Memory B cell (primary cell): ENCODE results near the gene FAM107B.

Experiments
- ATAC-seq: fragments of 150-1000 bp; cut with Tn5 transposase; 2 replicates; pipeline ENCODE4 v1.10.0; 2021; ENCODE audit warnings: low read depth, mild to moderate bottlenecking, moderate library complexity
- DNase-seq, 2 donors: peaks; one replicate each; pipeline ENCODE4 v3.0.0; 2022; ENCODE audit warnings: low spot score in 2 of 2
- H3K27ac Mint-ChIP-seq: one replicate; pipeline ENCODE4 v1.8.0; 2022; ENCODE audit warnings: mild to moderate bottlenecking, moderate library complexity, mixed read lengths
- H3K27me3 Mint-ChIP-seq: one replicate; pipeline ENCODE4 v1.8.0; 2022; ENCODE audit warnings: mixed read lengths
- H3K36me3 Mint-ChIP-seq: one replicate; pipeline ENCODE4 v1.8.0; 2022; ENCODE audit warnings: mild to moderate bottlenecking, mixed read lengths
- H3K4me1 Mint-ChIP-seq: one replicate; pipeline ENCODE4 v1.8.0; 2022; ENCODE audit warnings: mixed read lengths
- H3K4me3 Mint-ChIP-seq: one replicate; pipeline ENCODE4 v1.8.0; 2022; ENCODE audit warnings: mild to moderate bottlenecking, moderate library complexity, mixed read lengths
- H3K9me3 Mint-ChIP-seq: one replicate; pipeline ENCODE4 v1.8.0; 2022; ENCODE audit warnings: mixed read lengths

FAM107B gene

DNA sequence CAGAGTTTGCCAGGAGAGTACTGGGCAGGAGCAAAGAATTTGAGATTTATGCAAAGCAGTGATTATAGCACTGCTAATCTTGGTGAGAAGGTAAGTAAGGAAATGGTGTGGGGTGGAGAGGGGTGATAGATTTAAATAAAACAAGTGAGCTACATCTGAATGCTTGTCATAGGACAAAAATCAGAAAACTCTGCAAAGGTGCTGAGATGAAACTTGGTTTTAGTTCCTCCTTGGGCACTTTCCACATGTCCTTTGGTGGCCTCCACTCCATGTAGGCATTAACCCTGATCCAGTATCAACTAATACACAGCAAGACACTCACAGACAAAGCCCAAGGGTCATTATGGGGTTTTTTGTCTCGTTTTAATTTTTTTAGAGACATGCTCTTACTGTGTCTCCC is 25.7 kb upstream of the FAM107B start:
- ATAC-seq, result peak; percentile 29

DNA sequence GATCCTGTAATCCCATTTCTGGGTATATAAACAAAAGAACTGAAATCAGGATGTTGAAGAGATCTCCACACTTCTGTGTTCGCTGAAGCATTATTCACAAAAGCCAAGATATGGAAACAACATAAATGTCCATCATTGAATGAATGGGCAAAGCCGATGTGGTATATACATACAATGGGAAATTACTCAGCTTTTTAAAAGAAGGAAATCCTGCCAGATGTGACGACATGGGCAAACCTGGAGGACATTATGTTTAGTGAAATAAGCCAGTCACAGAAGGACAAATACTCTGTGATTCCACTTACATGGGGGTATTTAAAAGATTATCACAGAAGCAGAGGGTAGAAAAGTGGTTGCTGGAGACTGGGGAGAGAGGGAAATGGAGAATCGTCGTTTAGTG is 23.9 kb upstream of the FAM107B start:
- Mint-ChIP-seq H3K27ac (no peak overlapping the region), H3K9me3 (no peaks in the 10 kb centered on the region), H3K36me3 (no peaks in the 10 kb centered on the region), H3K4me3 (no peak overlapping the region), H3K4me1 (peaks cover 26% of the 10 kb centered on the region), H3K27me3 (no peaks in the 10 kb centered on the region)
- ATAC-seq, result no peak
- DNase-seq, result no peak

More for the DNA sequence above, 25.7 kb upstream of the FAM107B start:
- no peak for DNase-seq
- no peaks in the 10 kb centered on the region for H3K9me3 Mint-ChIP-seq
- no peaks in the 10 kb centered on the region for H3K27me3 Mint-ChIP-seq
- no peak overlapping the region for H3K4me3 Mint-ChIP-seq
- H3K36me3 Mint-ChIP-seq, result no peaks in the 10 kb centered on the region
- peaks cover 26% of the 10 kb centered on the region for H3K4me1 Mint-ChIP-seq
- H3K27ac Mint-ChIP-seq, result no peak overlapping the region

DNA sequence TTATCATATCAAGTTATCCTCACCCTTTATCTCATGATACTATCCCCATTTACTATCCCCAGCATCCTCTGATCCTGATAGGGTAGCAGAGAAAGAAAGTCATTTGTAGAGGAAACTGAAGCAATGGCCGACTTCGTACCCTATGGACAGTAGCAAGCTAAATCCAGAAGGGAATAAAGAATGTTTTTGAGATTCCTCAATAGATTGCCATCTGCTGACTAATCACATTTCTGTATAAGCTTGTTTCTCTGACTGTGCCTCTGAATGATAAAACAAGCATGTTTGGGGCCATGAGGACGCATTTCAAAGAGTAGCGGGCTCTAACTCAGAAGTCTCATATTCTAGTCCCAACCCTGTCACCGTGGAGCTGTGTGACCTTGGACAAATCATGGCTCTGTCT is 13.2 kb upstream of the FAM107B start:
- Mint-ChIP-seq H3K4me3 (no peak overlapping the region), H3K27me3 (peaks cover 2% of the 10 kb centered on the region), H3K36me3 (peaks cover 8% of the 10 kb centered on the region), H3K4me1 (no peaks in the 10 kb centered on the region), H3K9me3 (peaks cover 10% of the 10 kb centered on the region), H3K27ac (no peak overlapping the region)
- DNase-seq (no peak), ATAC-seq (no peak)

DNA sequence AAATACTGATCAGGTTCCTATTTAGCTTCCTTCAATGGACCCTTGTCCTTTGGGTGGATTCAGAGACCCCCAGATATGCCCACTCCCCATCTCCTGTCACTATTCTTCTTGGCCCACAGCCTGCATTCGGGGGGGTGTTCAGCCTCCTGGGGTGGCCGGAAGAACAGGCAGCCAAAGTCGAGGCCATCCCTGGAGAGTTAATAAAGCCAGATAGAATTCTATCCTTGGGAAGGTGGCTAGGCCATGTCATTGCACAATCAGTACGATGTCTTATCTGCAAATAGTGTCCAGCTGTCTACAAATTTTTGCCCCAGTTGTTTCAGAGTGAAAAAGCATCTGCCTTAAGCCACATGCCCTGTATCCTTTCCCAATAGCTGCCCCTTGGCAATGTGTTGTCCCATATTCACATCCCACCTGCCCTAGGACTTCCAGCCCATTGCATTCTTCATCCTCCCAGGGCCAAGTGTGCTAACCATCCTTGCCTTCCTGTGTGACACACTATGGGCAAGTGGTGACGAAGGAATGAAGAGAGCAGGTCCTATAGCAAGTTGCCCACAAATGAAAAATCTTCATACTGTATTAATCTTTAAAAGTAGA is 9.9 kb upstream of the FAM107B start:
- H3K36me3 Mint-ChIP-seq, result peaks cover 7% of the 10 kb centered on the region
- H3K27ac Mint-ChIP-seq, result no peak overlapping the region
- H3K27me3 Mint-ChIP-seq, result peaks cover 2% of the 10 kb centered on the region
- H3K4me1 Mint-ChIP-seq, result peaks cover 3% of the 10 kb centered on the region
- no peak for ATAC-seq
- no peak overlapping the region for H3K4me3 Mint-ChIP-seq
- DNase-seq, result no peak
- H3K9me3 Mint-ChIP-seq, result peaks cover 9% of the 10 kb centered on the region

DNA sequence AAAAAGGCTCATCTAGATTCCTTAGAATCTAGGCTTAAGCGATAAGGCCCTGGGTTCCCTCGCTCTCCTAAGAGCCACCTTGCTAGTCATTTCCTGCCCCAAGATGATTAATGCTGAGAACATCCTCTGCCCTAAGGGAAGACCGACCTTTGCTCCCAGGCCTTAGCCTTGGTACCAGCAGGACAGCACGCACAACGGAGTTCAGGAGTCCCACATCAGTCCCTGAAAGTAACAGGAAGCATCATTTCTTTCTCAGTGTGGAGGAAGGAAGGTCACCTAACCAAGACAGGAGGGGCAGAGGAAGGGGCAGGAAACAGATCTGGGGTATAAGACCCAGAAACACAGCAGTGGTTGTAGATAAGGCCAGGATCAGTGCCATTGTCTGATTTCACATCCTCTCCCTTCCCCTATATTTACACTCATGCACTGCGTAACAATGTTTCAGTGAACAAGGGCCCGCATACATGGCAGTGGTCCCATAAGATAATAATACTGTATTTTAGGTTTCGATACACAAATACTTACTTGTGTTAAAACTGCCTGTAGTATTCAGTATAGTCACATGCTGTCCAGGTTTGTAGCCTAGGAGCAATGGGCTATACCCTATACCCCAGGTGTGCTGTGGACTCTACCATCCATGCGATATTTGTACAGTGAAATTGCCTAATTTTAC is 8.1 kb upstream of the FAM107B start:
- H3K4me1 Mint-ChIP-seq, result peaks cover 3% of the 10 kb centered on the region
- DNase-seq, result no peak
- no peak for ATAC-seq
- H3K36me3 Mint-ChIP-seq, result no peaks in the 10 kb centered on the region
- H3K9me3 Mint-ChIP-seq, result peaks cover 4% of the 10 kb centered on the region
- H3K27ac Mint-ChIP-seq, result no peak overlapping the region
- no peak overlapping the region for H3K4me3 Mint-ChIP-seq
- H3K27me3 Mint-ChIP-seq, result peaks cover 2% of the 10 kb centered on the region

DNA sequence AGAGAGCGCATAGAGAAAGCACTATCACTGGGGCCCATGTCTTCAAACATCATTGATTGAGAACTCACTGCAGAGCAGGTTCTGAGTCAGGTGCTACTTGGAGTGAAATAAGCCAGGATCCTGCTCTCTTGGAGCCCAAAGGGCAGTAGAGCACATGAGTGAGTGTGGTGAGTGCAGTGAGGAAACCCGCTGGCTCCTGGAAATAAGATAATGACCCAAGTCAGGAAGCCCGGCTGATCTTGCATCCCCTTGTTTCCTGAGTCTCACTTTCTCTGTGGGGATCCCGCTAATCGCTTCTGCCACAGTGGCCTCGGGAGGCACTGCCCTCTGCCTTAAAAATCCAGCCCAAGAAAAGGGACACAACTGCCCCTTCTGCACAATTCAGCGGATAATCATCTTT is 7.1 kb upstream of the FAM107B start:
- no peaks in the 10 kb centered on the region for H3K36me3 Mint-ChIP-seq
- ATAC-seq, result no peak
- no peak overlapping the region for H3K27ac Mint-ChIP-seq
- H3K27me3 Mint-ChIP-seq, result peaks cover 2% of the 10 kb centered on the region
- H3K4me3 Mint-ChIP-seq, result no peak overlapping the region
- H3K9me3 Mint-ChIP-seq, result peaks cover 4% of the 10 kb centered on the region
- H3K4me1 Mint-ChIP-seq, result peaks cover 3% of the 10 kb centered on the region
- DNase-seq, result no peak

DNA sequence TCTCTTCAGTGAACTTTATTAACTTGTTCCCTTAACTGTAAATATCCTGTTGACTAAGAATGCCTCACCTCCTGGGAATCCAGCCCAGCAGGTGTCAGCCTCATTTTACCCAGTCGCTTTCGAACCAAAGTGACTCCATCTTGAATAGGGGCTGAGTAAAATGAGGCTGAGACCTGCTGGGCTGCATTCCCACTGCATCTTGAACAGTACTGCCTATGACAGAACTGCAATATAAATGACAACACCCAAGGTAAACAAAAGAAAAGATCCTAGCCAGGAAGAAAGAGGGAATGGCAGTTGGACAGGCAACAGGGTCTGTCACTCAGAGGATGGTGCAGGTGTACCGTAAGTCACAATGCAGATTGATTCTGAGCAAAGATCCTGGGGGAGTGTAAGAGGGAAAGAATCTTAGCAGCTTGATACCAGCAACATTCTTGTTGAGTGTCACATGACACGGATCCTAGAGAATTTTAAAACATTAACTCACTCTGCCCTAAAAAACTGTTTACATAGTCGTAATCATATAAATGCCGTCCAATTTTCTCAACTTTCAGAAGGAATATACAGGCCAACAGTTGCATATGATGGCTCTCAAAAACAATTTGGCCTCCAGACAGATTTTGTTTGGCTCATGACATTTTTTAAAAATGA is 4.4 kb upstream of the FAM107B start:
- H3K9me3 Mint-ChIP-seq, result no peaks in the 10 kb centered on the region
- DNase-seq, result no peak
- ATAC-seq, result no peak
- no peak overlapping the region for H3K27ac Mint-ChIP-seq
- H3K27me3 Mint-ChIP-seq, result no peaks in the 10 kb centered on the region
- peaks cover 5% of the 10 kb centered on the region for H3K4me1 Mint-ChIP-seq
- no peak overlapping the region for H3K4me3 Mint-ChIP-seq
- no peaks in the 10 kb centered on the region for H3K36me3 Mint-ChIP-seq

DNA sequence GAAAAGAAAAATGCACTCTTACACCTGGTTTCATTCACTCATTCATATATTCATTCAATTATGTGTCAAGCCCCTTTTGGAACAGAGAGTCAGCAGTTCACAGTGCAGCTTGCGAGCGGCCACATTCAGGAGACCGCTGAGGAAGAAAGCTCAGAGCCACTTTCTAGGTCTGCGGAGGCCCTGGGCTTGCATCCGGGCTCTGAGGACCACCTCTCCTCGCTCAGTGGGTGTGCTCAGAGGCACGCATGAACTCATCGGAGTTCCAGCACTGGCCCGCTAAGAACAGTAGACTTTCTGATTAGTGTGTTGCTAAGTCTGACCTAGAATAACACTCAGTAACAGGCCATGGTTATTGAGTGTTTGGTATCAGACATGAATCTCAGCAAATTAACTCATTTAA is 1.8 kb upstream of the FAM107B start:
- ATAC-seq, result no peak
- peaks cover 2% of the 10 kb centered on the region for H3K4me1 Mint-ChIP-seq
- H3K4me3 Mint-ChIP-seq, result no peak overlapping the region
- no peaks in the 10 kb centered on the region for H3K9me3 Mint-ChIP-seq
- H3K36me3 Mint-ChIP-seq, result no peaks in the 10 kb centered on the region
- H3K27ac Mint-ChIP-seq, result no peak overlapping the region
- no peak for DNase-seq
- H3K27me3 Mint-ChIP-seq, result no peaks in the 10 kb centered on the region

DNA sequence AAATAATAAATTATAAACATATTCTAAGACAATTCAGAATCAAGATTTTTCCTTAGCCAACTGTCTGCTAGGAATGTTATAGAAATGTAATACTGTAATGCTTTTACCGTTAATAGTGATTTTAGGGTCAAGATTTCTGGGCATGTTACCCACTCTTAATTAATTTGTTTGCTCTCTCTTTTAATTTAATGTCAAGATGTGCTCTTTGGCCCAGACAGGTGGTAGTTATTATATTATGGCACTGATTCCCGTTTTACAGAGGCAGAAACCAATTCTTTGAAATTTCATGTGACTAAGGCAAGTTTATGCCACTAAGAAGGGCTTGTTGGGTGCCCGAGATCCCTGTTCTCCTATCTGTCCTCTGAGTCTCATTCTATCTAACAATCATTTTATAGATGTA is 959 bp upstream of the FAM107B start:
- ATAC-seq (no peak), DNase-seq (no peak)
- Mint-ChIP-seq H3K27me3 (no peaks in the 10 kb centered on the region), H3K27ac (no peak overlapping the region), H3K4me1 (peaks cover 2% of the 10 kb centered on the region), H3K4me3 (no peak overlapping the region), H3K36me3 (no peaks in the 10 kb centered on the region), H3K9me3 (no peaks in the 10 kb centered on the region)

DNA sequence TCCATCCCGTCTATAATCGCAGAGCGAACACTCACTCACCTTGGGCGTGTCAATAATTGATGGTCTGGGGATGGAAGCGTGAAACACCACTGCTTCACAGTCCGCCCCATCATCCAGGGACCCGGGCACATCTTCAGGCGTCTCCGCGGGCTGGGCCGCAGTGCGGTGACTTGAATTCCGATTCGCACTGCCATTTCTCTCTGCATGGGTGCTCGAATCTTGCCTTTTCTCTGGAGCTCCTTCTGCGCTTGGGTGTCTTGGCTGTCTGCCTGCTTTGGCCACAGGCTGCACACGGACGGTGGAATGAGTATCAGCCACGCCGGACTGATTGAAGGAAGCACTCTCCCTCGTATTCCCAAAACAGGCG is 500 bp downstream of the FAM107B start:
- Mint-ChIP-seq H3K27me3 (no peaks in the 10 kb centered on the region), H3K27ac (no peak overlapping the region)

DNA sequence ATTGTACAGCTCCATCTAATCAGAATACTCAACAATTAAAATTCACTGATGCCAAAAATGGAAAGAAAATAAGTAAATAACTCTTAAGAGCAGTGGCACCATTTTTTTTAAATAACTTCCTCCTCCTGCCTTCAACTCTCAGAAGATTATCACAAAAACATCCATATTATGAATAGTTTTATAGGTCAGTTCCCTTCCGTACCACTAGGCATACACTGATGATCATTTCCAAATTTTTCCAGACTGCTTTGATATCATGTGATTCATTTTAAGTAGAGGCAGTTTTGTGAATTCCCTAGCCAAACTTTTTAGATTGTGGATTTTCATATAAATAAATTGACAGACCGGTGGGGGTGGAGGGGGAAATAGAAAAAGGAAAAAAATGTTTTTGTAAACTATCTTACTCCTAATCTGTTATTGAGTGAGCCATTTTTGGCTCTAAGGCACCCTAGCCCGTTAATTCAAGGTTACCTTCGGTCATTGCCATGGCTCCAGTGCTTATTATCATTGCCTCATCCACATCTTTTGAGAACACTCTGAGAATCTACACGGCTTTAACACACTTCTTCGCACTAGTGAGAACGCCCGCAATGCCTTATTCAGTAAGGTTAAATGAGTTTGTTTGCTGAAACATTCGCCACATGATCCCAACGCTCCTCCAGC is 1.0 kb downstream of the FAM107B start:
- Mint-ChIP-seq H3K36me3 (no peaks in the 10 kb centered on the region), H3K4me3 (no peak overlapping the region), H3K9me3 (no peaks in the 10 kb centered on the region), H3K27me3 (no peaks in the 10 kb centered on the region), H3K27ac (no peak overlapping the region), H3K4me1 (peaks cover 2% of the 10 kb centered on the region)
- ATAC-seq, result no peak
- no peak for DNase-seq

More for the DNA sequence above, 500 bp downstream of the FAM107B start:
- DNase-seq, result no peak
- Mint-ChIP-seq H3K4me1 (peaks cover 2% of the 10 kb centered on the region), H3K36me3 (no peaks in the 10 kb centered on the region), H3K4me3 (no peak overlapping the region), H3K9me3 (no peaks in the 10 kb centered on the region)
- ATAC-seq, result no peak

DNA sequence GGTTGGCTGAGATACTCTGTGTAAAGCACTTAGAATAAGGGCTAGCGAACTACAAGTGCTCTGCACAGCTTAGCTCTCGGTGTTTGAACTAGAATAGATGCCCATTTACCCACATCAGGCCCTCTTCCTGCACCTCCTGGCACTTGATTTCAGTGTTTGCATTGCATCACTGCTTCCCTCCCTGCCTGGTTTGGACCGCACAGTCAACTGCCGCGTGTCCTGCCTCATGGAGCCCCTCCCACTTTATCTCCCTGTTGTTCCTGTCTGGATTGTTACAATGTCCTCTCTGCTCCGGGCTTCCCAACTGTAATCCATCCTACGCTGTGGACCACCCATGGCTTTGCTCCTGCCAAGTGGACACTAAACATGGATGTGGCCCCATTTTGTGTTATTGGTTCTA is 2.3 kb downstream of the FAM107B start:
- DNase-seq, result no peak
- H3K36me3 Mint-ChIP-seq, result no peaks in the 10 kb centered on the region
- no peak overlapping the region for H3K4me3 Mint-ChIP-seq
- no peak overlapping the region for H3K27ac Mint-ChIP-seq
- no peak for ATAC-seq
- H3K4me1 Mint-ChIP-seq, result peaks cover 4% of the 10 kb centered on the region
- H3K9me3 Mint-ChIP-seq, result no peaks in the 10 kb centered on the region
- no peaks in the 10 kb centered on the region for H3K27me3 Mint-ChIP-seq

DNA sequence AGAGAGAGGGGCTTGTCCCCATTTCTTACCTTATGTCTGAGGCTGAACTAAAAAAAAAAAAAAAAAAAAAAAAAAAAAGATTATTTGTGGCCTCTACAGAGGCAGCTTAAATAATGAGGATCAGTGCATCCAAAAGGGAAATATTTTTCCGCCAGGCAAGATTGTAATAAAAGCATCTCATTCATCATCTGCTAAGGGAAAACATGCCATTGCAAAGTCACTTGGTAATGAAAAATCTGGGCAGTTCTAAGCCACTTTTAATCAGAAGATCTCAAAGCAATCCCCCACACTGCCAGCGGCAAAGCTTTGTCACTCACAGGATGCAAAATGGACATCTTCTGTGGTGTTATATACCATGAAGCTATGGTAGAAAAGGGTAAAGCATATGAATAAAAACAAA is 3.8 kb downstream of the FAM107B start:
- Mint-ChIP-seq H3K9me3 (no peaks in the 10 kb centered on the region), H3K4me1 (peaks cover 9% of the 10 kb centered on the region), H3K36me3 (no peaks in the 10 kb centered on the region), H3K27ac (no peak overlapping the region), H3K4me3 (no peak overlapping the region), H3K27me3 (no peaks in the 10 kb centered on the region)
- ATAC-seq (no peak), DNase-seq (no peak)

DNA sequence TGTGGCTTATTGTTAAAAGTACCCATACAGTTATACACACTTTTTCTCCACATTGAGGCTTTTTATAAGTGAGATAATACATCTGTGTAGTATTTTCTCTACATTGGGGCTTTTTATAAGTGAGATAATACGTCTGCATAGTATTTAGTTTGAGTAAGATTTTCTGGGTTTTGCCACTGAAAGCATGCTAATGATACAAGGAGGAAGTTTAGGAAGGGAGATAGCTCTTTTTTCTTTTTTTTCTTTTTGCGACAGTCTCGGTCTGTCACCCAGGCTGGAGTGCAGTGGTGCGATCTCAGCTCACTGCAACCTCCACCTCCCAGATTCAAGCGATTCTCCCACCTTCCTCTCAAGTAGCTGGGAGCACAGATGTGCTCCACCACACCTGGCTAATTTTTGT is 13.3 kb downstream of the FAM107B start:
- Mint-ChIP-seq H3K9me3 (no peaks in the 10 kb centered on the region), H3K4me1 (peaks cover 12% of the 10 kb centered on the region), H3K4me3 (peak overlapping the region; percentile 2), H3K27ac (no peak overlapping the region), H3K36me3 (no peaks in the 10 kb centered on the region), H3K27me3 (no peaks in the 10 kb centered on the region)
- ATAC-seq, result peak; percentile 79
- DNase-seq, result no peak
